Omental fat pad (tissue), 4 donors: ENCODE results near the gene SNX15. TPM values are rescaled to one million over a fixed set of nuclear protein-coding genes. Genes with fewer than 3 reads are reported as not detected.

Experiments used
- ATAC-seq: fragments of 150-250 bp; one replicate; pipeline ENCODE4 v1.9.1; 2016; ENCODE audit warnings: mild to moderate bottlenecking, moderate library complexity; ENCODE audit not compliant: low FRiP score
- DNase-seq: peaks from one replicate; pipeline ENCODE4 v3.0.0-alpha.2; 2019; ENCODE audit warnings: low spot score
- total RNA-seq, 4 donors: library from RNA; depleted of rRNA; stranded (reverse); fragments of >200 nt; gene quantifications; one replicate each; pipeline ENCODE4 v1.1.0, GENCODE V29; 2016
- TF ChIP-seq, protein P1 (sequence below), 3 donors: fragments of 450-650 bp; IDR thresholded peaks; one replicate each; pipeline ENCODE4 v1.5.1; 2016 to 2017; ENCODE audit warnings: antibody characterized with exemption in 3 of 3, mild to moderate bottlenecking in 3 of 3, moderate library complexity in 2 of 3

SNX15 gene
- total RNA-seq, 4 donors from 2014 or later: 14.7 to 28.5 (median 20.0) TPM

DNA sequence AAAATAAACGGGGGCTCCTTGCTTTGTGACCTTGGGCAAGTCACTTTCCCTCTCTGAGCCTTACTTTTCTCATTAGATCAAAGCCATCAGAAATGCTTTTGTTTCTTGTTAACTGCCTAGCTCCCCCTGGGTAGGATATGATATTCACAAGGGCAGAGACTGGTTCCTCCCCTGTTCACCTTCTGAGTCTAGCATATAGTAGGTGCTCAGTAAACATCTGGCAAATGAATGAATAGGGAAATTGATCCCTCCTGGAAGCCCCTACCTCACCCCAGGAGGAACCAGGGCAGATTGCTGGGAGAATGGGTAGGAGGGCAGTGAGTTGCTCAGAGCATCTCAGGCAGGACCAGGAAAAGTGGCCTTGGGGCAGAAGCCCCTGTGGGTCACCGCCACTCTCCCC lies 7.2 kb downstream of the SNX15 start:
- no peak for ATAC-seq
- no peak for DNase-seq
- TF ChIP-seq, protein P1, sequence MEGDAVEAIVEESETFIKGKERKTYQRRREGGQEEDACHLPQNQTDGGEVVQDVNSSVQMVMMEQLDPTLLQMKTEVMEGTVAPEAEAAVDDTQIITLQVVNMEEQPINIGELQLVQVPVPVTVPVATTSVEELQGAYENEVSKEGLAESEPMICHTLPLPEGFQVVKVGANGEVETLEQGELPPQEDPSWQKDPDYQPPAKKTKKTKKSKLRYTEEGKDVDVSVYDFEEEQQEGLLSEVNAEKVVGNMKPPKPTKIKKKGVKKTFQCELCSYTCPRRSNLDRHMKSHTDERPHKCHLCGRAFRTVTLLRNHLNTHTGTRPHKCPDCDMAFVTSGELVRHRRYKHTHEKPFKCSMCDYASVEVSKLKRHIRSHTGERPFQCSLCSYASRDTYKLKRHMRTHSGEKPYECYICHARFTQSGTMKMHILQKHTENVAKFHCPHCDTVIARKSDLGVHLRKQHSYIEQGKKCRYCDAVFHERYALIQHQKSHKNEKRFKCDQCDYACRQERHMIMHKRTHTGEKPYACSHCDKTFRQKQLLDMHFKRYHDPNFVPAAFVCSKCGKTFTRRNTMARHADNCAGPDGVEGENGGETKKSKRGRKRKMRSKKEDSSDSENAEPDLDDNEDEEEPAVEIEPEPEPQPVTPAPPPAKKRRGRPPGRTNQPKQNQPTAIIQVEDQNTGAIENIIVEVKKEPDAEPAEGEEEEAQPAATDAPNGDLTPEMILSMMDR (IDR thresholded peaks at IDR 0.05): no peak

DNA sequence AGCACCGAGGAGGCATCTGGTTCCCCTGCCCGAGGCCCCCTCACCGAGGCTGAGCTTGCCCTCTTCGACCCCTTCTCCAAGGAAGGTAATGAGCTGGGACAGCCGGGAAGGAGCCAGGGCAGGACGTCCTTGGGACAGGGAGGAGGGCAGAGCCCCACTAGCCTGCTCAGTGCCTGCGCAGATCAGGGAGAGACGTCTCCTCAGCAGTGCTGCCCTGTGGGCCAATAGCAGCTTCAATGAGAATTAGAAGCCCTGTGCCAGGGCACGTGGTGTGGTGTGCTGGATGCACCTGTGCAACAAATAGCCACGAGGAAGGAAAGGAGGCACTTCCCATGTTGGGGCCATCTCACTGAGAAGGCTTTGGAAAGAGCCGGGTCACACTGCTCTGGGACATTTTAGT lies 8.3 kb downstream of the SNX15 start:
- DNase-seq (no peak), ATAC-seq (no peak)
- TF ChIP-seq, protein P1 (IDR thresholded peaks at IDR 0.05): no peak

GRCh38 chr11:65036931-65037330 lies 9.7 kb downstream of the SNX15 start:
- TF ChIP-seq, protein P1 (IDR thresholded peaks at IDR 0.05): no peak
- no peak for DNase-seq
- ATAC-seq: no peak

DNA sequence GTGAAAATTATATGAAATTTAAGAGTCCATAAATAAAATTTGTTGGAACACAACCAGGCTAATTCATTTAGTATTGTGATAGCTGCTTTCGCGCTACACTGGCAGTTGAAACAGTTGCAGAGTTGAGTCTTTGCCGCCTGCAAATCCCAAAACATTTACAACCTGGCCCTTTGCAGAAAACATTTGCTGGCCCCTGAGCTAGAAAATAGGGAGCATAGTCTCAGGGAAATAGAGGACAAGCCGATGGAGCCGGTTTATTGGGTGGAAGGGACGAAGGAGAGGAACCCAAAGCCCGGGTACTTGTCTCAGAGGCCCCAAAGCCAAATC lies 13.2 kb downstream of the SNX15 start:
- TF ChIP-seq, protein P1 (IDR thresholded peaks at IDR 0.05): no peak
- ATAC-seq: no peak
- DNase-seq: no peak

GRCh38 chr11:65040847-65041622 lies 13.8 kb downstream of the SNX15 start, which contains the start of gene SAC3D1:
Gene SAC3D1, plus strand, starts transcription at chr11:65041210. Its CDS starts 83 bp downstream, at chr11:65041293.
- DNase-seq (peak; percentile 61), ATAC-seq (peak; percentile 97)
- TF ChIP-seq, protein P1 (IDR thresholded peaks at IDR 0.05): no peak

- no peak for DNase-seq
- ATAC-seq: no peak
- TF ChIP-seq, protein P1 (IDR thresholded peaks at IDR 0.05): no peak
These were observed 15.7 kb downstream of the SNX15 start for GRCh38 chr11:65042891-65043290.

- no peak for ATAC-seq
These were observed 16.8 kb downstream of the SNX15 start for GRCh38 chr11:65043881-65044501.

More at GRCh38 chr11:65043881-65044501, 16.8 kb downstream of the SNX15 start:
- TF ChIP-seq, protein P1 (IDR thresholded peaks at IDR 0.05): no peak
- DNase-seq: no peak
